Natural killer cell (primary cell): ENCODE measurements around the gene TNNI3K. TPM values are rescaled to one million over a fixed set of nuclear protein-coding genes. Genes with fewer than 3 reads are reported as not detected.

ENCODE experiments used
- ATAC-seq, 3 donors: fragments of 150-1000 bp in 2 of 3; fragments of 200-7000 bp in 1 of 3; cut with Tn5 transposase; 1 replicate in 1 of 3; 2 replicates in 2 of 3; pipeline ENCODE4 v1.10.0; 2021; ENCODE audit warnings: mild to moderate bottlenecking in 2 of 3, moderate library complexity in 2 of 3
- DNase-seq, 2 donors: peaks; one replicate each; pipeline versions ENCODE4 v3.0.0 to v3.0.0-alpha.2; 2013 to 2021; ENCODE audit warnings: mixed read lengths in 1 of 2
- H3K27ac ChIP-seq: one replicate; pipeline ENCODE4 v1.5.1; 2013; ENCODE audit warnings: mild to moderate bottlenecking, low read length
- H3K27me3 ChIP-seq: one replicate; pipeline ENCODE4 v1.6.1; 2013; ENCODE audit warnings: low read length; ENCODE audit not compliant: control insufficient read depth, insufficient read depth
- H3K36me3 ChIP-seq: one replicate; pipeline ENCODE4 v1.6.1; 2013; ENCODE audit warnings: low read length; ENCODE audit not compliant: control insufficient read depth, insufficient read depth
- H3K4me1 ChIP-seq: one replicate; pipeline ENCODE4 v1.6.1; 2013; ENCODE audit warnings: low read length; ENCODE audit not compliant: control insufficient read depth, insufficient read depth
- H3K4me3 ChIP-seq: one replicate; pipeline ENCODE4 v1.5.1; 2013; ENCODE audit warnings: low read length
- H3K9me3 ChIP-seq: one replicate; pipeline ENCODE4 v1.6.1; 2013; ENCODE audit warnings: low read length; ENCODE audit not compliant: control insufficient read depth, insufficient read depth
- H3K27ac Mint-ChIP-seq, 2 donors: one replicate each; pipeline ENCODE4 v1.8.0; 2022; ENCODE audit warnings: mild to moderate bottlenecking in 2 of 2, mixed read lengths in 2 of 2, moderate library complexity in 1 of 2
- H3K27me3 Mint-ChIP-seq, 2 donors: one replicate each; pipeline ENCODE4 v1.8.0; 2022; ENCODE audit warnings: low read depth in 2 of 2, mixed read lengths in 2 of 2
- H3K36me3 Mint-ChIP-seq: one replicate; pipeline ENCODE4 v1.8.0; 2022; ENCODE audit warnings: mixed read lengths
- H3K4me1 Mint-ChIP-seq, 2 donors: one replicate each; pipeline ENCODE4 v1.8.0; 2022; ENCODE audit warnings: mixed read lengths in 2 of 2
- H3K4me3 Mint-ChIP-seq: one replicate; pipeline ENCODE4 v1.8.0; 2022; ENCODE audit warnings: mild to moderate bottlenecking, moderate library complexity, mixed read lengths
- H3K9me3 Mint-ChIP-seq, 2 donors: one replicate each; pipeline ENCODE4 v1.8.0; 2022; ENCODE audit warnings: mixed read lengths in 2 of 2
- CTCF ChIP-seq: fragments of 200-600 bp; IDR thresholded peaks from one replicate; pipeline ENCODE4 v1.8.0; 2022; ENCODE audit warnings: antibody characterized with exemption
- WGBS: methylation state at CpG from one replicate; pipeline ENCODE4 v1.1.7; 2013; ENCODE audit warnings: missing lambda C conversion rate; ENCODE audit not compliant: insufficient coverage; 5-methylcytosine and 5-hydroxymethylcytosine counted together
- intact Hi-C: fragments of 100-400 bp; cut with micrococcal nuclease; formaldehyde crosslinking; loops from one replicate; pipeline ENCODE4 v1.14.2; 2022
- total RNA-seq, 4 donors: library from RNA; stranded (reverse); fragments of 120-200 nt in 1 of 4; gene quantifications; one replicate each; pipeline versions ENCODE4 v1.2.3 to v1.2.4, GENCODE V29; 2013 to 2022

The TNNI3K gene
- total RNA-seq, 3 donors from 2014 or later (not counting 1 experiment from before 2014, with no cell fraction given): 0.72 TPM; not detected in 2

GRCh38 chr1:74455390-74455789 lies 220.2 kb downstream of the TNNI3K start:
- no peaks in the 10 kb centered on the region for H3K4me1 ChIP-seq
- intact Hi-C loops: no loop called here
- H3K27me3 ChIP-seq: no peaks in the 10 kb centered on the region
- TF ChIP-seq CTCF: no peak
- H3K36me3 ChIP-seq: no peaks in the 10 kb centered on the region
- Mint-ChIP-seq H3K4me1 (no peaks in the 10 kb centered on the region), H3K27ac (no peak overlapping the region), H3K4me3 (no peak overlapping the region), H3K9me3 (peaks cover 5 to 11% of the 10 kb centered on the region in 2 donors), H3K36me3 (no peaks in the 10 kb centered on the region), H3K27me3 (no peaks in the 10 kb centered on the region)
- no peak overlapping the region for H3K27ac ChIP-seq
- DNase-seq: no peak
- H3K9me3 ChIP-seq: no peaks in the 10 kb centered on the region
- ATAC-seq: no peak
- no peak overlapping the region for H3K4me3 ChIP-seq

- Histone ChIP-seq H3K4me3 (no peak overlapping the region), H3K27ac (no peak overlapping the region), H3K27me3 (no peaks in the 10 kb centered on the region), H3K9me3 (no peaks in the 10 kb centered on the region), H3K36me3 (no peaks in the 10 kb centered on the region), H3K4me1 (no peaks in the 10 kb centered on the region)
- Mint-ChIP-seq H3K36me3 (no peaks in the 10 kb centered on the region), H3K27me3 (no peaks in the 10 kb centered on the region), H3K9me3 (peaks cover 2 to 9% of the 10 kb centered on the region in 2 donors), H3K4me3 (no peak overlapping the region), H3K27ac (no peak overlapping the region), H3K4me1 (no peaks in the 10 kb centered on the region)
- no peak for DNase-seq
- intact Hi-C loops: no loop called here
- ATAC-seq: no peak
- WGBS: 94% methylated on average over 2 of the region's 2 CpGs
- no peak for TF ChIP-seq CTCF
These were observed 222.1 kb downstream of the TNNI3K start for GRCh38 chr1:74457253-74457652.

- ATAC-seq (no peak), DNase-seq (no peak)
- no peaks in the 10 kb centered on the region for H3K4me1 ChIP-seq
- intact Hi-C loops: no loop called here
- Mint-ChIP-seq H3K36me3 (no peaks in the 10 kb centered on the region), H3K4me3 (no peak overlapping the region), H3K4me1 (no peaks in the 10 kb centered on the region), H3K9me3 (peaks cover 0 to 2% of the 10 kb centered on the region in 2 donors), H3K27ac (no peak overlapping the region), H3K27me3 (no peaks in the 10 kb centered on the region)
- no peaks in the 10 kb centered on the region for H3K27me3 ChIP-seq
- TF ChIP-seq CTCF: no peak
- WGBS: 74% methylated on average over 7 of the region's 9 CpGs
- no peaks in the 10 kb centered on the region for H3K9me3 ChIP-seq
- no peak overlapping the region for H3K4me3 ChIP-seq
- H3K36me3 ChIP-seq: no peaks in the 10 kb centered on the region
- no peak overlapping the region for H3K27ac ChIP-seq
These were observed 228.3 kb downstream of the TNNI3K start for GRCh38 chr1:74463333-74463988.

- Mint-ChIP-seq H3K27me3 (no peaks in the 10 kb centered on the region), H3K36me3 (no peaks in the 10 kb centered on the region), H3K9me3 (peaks cover 0 to 2% of the 10 kb centered on the region in 2 donors), H3K27ac (no peak overlapping the region), H3K4me3 (no peak overlapping the region), H3K4me1 (no peaks in the 10 kb centered on the region)
- Histone ChIP-seq H3K4me3 (no peak overlapping the region), H3K27me3 (no peaks in the 10 kb centered on the region), H3K4me1 (no peaks in the 10 kb centered on the region), H3K36me3 (no peaks in the 10 kb centered on the region), H3K9me3 (no peaks in the 10 kb centered on the region), H3K27ac (no peak overlapping the region)
- no peak for TF ChIP-seq CTCF
- intact Hi-C loops: no loop called here
- ATAC-seq: no peak
- 89% methylated on average over 4 of the region's 6 CpGs for WGBS
- no peak for DNase-seq
These were observed 228.8 kb downstream of the TNNI3K start for GRCh38 chr1:74464037-74464436.
